GM12864 (cell line): ENCODE data around the gene LNP1.
"Not testable (repeated sequence)": the region's sequence is repeated elsewhere in the genome, so short reads cannot be mapped to it uniquely, and the experiment has no call there.

Experiments used
- DNase-seq: peaks from one replicate; pipeline ENCODE4 v3.0.0-alpha.2; 2011; ENCODE audit warnings: low read depth
- H3K4me3 ChIP-seq: 2 replicates; pipeline ENCODE4 v1.5.1; 2011; ENCODE audit warnings: mild to moderate bottlenecking, low read depth, low read length, control low read depth
- TF ChIP-seq, protein P1 (sequence below): IDR thresholded peaks from 2 replicates; pipeline ENCODE4 v1.5.1; 2011; ENCODE audit warnings: low read depth, mild to moderate bottlenecking, moderate library complexity, low read length, control low read depth, inconsistent platforms; ENCODE audit errors: missing control alignments

The LNP1 gene

DNA sequence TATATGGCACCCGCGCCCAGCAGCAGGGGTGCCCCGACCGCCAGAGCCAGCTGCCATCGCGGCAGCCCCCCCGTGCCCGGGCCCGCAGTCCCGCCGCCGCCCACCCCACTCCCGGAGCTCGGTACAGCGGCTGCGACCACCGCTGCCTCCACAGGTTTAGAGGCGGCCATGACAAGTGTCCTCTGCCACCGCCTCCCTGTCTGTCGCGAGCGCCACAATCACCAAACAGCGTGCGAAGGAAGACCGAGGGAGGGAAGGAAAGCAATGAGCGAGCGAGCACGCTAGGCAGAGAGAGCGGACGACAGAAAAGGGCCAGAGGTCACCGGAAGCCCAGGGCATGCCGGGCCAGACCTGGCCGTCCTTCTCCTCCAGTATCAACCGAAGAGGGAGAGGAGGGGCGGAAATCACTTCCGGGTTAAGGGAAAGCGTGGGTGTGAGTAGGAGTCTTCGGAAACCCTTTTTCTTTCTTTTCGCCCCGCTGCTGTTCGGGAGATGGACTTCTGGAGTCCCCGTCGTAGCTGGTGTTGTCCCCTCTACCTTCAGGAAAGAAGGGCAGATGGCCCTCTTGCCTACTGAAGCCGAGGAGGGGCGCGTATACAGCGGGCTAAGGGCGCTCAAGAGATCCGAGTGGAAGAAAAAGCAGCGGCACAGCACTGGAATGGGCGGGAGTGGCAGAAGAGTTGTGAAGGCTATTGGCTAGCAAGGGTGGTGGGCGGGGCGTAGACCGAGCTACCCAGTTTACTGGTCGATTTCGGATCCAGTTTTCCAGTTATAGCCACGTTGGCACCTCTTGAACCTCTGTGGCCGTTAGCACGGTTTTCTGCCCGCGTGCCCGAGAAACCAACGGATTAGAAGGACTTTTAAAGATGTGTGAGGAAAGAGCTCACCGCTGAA, at the start of gene LNP1, which contains the start of gene TOMM70:
Gene LNP1, plus strand, starts transcription at position 760 of the 894 bp plus-strand sequence. CDS start 28,191 bp downstream, outside the sequence.
Gene TOMM70, minus strand, starts transcription at position 310 of the 894 bp plus-strand sequence. Its CDS starts 140 bp downstream, at position 170.
- peak within 1 kb of the TSS; percentile 99 for H3K4me3 ChIP-seq
- TF ChIP-seq, protein P1, sequence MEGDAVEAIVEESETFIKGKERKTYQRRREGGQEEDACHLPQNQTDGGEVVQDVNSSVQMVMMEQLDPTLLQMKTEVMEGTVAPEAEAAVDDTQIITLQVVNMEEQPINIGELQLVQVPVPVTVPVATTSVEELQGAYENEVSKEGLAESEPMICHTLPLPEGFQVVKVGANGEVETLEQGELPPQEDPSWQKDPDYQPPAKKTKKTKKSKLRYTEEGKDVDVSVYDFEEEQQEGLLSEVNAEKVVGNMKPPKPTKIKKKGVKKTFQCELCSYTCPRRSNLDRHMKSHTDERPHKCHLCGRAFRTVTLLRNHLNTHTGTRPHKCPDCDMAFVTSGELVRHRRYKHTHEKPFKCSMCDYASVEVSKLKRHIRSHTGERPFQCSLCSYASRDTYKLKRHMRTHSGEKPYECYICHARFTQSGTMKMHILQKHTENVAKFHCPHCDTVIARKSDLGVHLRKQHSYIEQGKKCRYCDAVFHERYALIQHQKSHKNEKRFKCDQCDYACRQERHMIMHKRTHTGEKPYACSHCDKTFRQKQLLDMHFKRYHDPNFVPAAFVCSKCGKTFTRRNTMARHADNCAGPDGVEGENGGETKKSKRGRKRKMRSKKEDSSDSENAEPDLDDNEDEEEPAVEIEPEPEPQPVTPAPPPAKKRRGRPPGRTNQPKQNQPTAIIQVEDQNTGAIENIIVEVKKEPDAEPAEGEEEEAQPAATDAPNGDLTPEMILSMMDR: no peak
- peak; percentile 94 for DNase-seq

DNA sequence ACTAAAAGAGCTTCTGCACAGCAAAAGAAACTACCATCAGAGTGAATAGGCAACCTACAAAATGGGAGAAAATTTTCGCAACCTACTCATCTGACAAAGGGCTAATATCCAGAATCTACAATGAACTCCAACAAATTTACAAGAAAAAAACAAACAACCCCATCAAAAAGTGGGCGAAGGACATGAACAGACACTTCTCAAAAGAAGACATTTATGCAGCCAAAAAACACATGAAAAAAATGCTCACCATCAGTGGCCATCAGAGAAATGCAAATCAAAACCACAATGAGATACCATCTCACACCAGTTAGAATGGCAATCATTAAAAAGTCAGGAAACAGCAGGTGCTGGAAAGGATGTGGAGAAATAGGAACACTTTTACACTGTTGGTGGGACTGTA, 49.6 kb upstream of the LNP1 start:
- not testable (repeated sequence) for DNase-seq, H3K4me3 ChIP-seq

GRCh38 chr3:100352296-100353231, 48.8 kb upstream of the LNP1 start:
- TF ChIP-seq, protein P1: no peak
- no peak for DNase-seq
- H3K4me3 ChIP-seq: no peak overlapping the region

DNA sequence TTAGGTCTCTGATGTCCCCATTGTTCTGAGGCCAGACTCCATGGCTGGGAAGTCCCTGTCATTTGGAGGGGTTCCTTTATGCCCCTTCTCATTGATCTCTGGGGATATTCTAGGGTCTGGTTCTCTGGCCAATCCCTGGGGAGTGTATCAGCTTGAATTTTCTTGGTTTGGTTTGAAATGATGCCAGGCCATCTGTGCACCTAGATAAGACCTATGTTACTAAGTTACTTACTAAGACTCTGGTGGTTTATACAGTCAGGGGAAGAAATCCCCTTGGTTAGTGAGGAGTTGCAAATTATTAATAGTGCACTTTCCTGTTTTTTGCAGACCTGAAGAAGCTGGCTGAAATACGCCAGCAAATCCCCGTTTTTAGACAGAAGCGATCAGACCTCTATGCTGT, 46.5 kb upstream of the LNP1 start:
- TF ChIP-seq, protein P1: no peak
- DNase-seq: no peak
- H3K4me3 ChIP-seq: no peak overlapping the region

- no peak overlapping the region for H3K4me3 ChIP-seq
- TF ChIP-seq, protein P1: no peak
- no peak for DNase-seq
Observed at GRCh38 chr3:100358413-100358812, 42.9 kb upstream of the LNP1 start.

- H3K4me3 ChIP-seq: no peak overlapping the region
- TF ChIP-seq, protein P1: no peak
- no peak for DNase-seq
Observed at GRCh38 chr3:100359035-100359434, 42.3 kb upstream of the LNP1 start.

- TF ChIP-seq, protein P1: no peak
- DNase-seq: no peak
- no peak overlapping the region for H3K4me3 ChIP-seq
Observed at GRCh38 chr3:100360757-100361496, 40.4 kb upstream of the LNP1 start.
